Neural crest cell (in vitro differentiated cells): ENCODE data around the gene KNDC1. TPM values are rescaled to one million over a fixed set of nuclear protein-coding genes. Genes with fewer than 3 reads are reported as not detected.

Experiments
- DNase-seq: peaks from one replicate; pipeline ENCODE4 v3.0.0; 2021; ENCODE audit warnings: low read depth, mixed read lengths, low spot score
- H3K27ac Mint-ChIP-seq: one replicate; pipeline ENCODE4 v1.8.0; 2021; ENCODE audit warnings: mild to moderate bottlenecking, mixed read lengths; ENCODE audit not compliant: unreplicated experiment
- H3K27me3 Mint-ChIP-seq: 2 replicates; pipeline ENCODE4 v1.8.0; 2021; ENCODE audit warnings: low read depth, mild to moderate bottlenecking, mixed read lengths
- H3K36me3 Mint-ChIP-seq: 2 replicates; pipeline ENCODE4 v1.8.0; 2021; ENCODE audit warnings: low read depth, mild to moderate bottlenecking, mixed read lengths
- H3K4me1 Mint-ChIP-seq: 2 replicates; pipeline ENCODE4 v1.8.0; 2021; ENCODE audit warnings: mixed read lengths
- H3K4me3 Mint-ChIP-seq: one replicate; pipeline ENCODE4 v1.8.0; 2021; ENCODE audit warnings: mild to moderate bottlenecking, mixed read lengths
- H3K9me3 Mint-ChIP-seq: 2 replicates; pipeline ENCODE4 v1.8.0; 2021; ENCODE audit warnings: mixed read lengths
- total RNA-seq: library from RNA; stranded (reverse); gene quantifications from 2 replicates; pipeline ENCODE4 v1.2.1, GENCODE V29; 2021
- TF ChIP-seq, protein P1 (sequence below): fragments of 200-600 bp; sonication (generic); conservative IDR thresholded peaks from 2 replicates; pipeline ENCODE4 v1.5.0; 2021; ENCODE audit warnings: antibody characterized with exemption, mild to moderate bottlenecking

The KNDC1 gene
- total RNA-seq, 1 donor from 2014 or later = 5.5 TPM

DNA sequence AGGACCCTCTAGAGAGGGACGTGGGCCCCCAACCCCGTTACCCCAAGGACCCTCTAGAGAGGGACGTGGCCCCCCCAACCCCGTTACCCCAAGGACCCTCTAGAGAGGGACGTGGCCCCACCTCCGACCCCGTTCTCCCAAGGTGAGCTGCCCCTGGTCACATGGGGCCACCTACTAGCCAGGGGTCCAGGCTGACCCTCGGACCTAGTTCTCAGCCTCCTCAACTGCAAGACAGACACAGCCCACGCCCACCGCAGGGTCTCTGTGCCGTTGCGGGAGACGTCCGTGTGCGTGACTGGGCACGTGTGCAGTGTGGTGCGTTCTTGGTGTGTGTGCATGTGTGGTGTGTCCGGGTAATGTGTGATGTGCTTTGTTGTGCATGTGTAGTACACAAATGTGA is 48.4 kb downstream of the KNDC1 start:
- TF ChIP-seq, protein P1, sequence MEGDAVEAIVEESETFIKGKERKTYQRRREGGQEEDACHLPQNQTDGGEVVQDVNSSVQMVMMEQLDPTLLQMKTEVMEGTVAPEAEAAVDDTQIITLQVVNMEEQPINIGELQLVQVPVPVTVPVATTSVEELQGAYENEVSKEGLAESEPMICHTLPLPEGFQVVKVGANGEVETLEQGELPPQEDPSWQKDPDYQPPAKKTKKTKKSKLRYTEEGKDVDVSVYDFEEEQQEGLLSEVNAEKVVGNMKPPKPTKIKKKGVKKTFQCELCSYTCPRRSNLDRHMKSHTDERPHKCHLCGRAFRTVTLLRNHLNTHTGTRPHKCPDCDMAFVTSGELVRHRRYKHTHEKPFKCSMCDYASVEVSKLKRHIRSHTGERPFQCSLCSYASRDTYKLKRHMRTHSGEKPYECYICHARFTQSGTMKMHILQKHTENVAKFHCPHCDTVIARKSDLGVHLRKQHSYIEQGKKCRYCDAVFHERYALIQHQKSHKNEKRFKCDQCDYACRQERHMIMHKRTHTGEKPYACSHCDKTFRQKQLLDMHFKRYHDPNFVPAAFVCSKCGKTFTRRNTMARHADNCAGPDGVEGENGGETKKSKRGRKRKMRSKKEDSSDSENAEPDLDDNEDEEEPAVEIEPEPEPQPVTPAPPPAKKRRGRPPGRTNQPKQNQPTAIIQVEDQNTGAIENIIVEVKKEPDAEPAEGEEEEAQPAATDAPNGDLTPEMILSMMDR = no peak
- no peaks in the 10 kb centered on the region for H3K4me1 Mint-ChIP-seq
- no peak overlapping the region for H3K4me3 Mint-ChIP-seq
- DNase-seq = no peak
- H3K36me3 Mint-ChIP-seq = no peaks in the 10 kb centered on the region
- no peaks in the 10 kb centered on the region for H3K9me3 Mint-ChIP-seq
- no peak overlapping the region for H3K27ac Mint-ChIP-seq
- H3K27me3 Mint-ChIP-seq = no peaks in the 10 kb centered on the region

DNA sequence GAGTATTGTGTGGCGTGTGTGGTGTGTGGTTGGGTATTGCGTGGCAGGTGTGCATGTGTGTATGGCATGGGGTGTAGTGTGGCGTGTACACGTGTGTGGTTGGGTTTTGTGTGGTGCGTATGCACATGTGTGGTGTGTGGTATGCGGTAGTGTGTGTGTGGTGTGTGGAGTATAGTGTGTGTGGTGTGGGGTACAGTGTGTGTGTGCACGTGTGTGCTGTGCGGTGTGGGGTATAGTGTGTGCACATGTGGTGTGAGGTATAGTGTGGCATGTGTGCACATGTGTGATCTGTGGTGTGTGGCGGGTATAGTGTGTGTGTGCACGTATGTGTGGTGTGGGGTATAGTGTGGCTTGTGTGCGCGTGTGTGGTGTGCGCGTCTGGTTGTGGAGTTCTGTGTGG is 49.1 kb downstream of the KNDC1 start:
- Mint-ChIP-seq H3K4me3 (no peak overlapping the region), H3K4me1 (no peaks in the 10 kb centered on the region), H3K9me3 (no peaks in the 10 kb centered on the region), H3K27me3 (no peaks in the 10 kb centered on the region), H3K27ac (no peak overlapping the region), H3K36me3 (no peaks in the 10 kb centered on the region)
- DNase-seq = no peak
- TF ChIP-seq, protein P1 = no peak

DNA sequence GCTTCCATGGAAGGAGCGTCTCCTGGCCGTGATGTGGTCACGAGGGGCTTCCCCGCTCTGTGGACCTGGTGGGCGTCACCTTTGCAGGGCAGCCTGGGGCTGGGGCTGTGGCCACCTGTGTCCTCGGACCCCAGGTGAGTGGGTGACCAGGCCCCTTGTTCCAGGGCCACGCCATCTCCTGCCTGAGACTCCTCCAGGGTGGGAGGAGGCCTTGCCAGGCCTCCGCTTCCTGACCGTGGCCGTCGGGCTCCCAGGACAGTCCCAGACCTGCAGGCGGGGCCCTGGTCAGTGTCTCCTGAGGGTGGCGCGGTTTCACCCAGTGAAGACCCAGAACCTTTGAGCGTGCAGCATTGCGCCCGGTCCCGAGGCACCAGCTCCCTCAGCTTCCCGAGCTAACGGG is 49.6 kb downstream of the KNDC1 start:
- Mint-ChIP-seq H3K36me3 (no peaks in the 10 kb centered on the region), H3K9me3 (no peaks in the 10 kb centered on the region), H3K27ac (no peak overlapping the region), H3K4me1 (no peaks in the 10 kb centered on the region), H3K27me3 (no peaks in the 10 kb centered on the region), H3K4me3 (no peak overlapping the region)
- TF ChIP-seq, protein P1 = no peak
- no peak for DNase-seq

DNA sequence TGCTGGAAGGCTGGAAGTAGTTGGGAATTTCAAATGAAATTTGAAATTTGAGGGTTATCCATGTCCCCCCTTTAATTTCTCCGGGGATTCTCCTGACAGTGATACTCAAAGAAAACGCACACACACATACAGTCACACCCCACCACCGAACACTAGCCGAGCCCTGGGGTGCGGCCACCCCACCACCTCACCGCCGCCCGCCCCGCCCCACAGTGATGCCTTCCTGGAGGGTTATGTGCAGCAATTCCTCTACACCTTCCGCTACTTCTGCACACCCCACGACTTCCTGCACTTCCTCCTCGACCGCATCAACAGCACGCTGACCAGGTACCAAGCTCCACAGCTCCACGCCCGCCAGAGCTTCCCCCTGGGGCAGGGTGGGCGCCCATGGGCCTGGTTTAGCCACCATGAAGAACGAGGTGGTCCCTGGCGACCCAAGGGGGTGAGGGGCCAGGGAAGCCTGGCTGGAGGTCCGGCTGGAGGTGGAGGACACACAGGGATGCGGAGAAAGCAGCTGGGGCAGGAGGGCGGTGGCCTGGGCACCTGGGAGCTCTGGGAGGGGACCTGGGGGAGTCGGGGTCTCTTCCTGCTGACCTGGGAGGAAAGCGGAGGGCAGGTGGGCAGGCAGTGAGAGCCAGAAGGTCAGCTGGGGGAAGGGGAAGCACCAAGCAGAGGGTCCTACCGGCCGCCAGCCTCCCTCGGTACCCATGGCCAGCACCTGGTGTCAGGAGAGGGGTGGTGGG is 50.5 kb downstream of the KNDC1 start:
- Mint-ChIP-seq H3K36me3 (no peaks in the 10 kb centered on the region), H3K9me3 (no peaks in the 10 kb centered on the region), H3K27ac (no peak overlapping the region), H3K27me3 (no peaks in the 10 kb centered on the region), H3K4me1 (no peaks in the 10 kb centered on the region), H3K4me3 (no peak overlapping the region)
- TF ChIP-seq, protein P1 = no peak
- no peak for DNase-seq

DNA sequence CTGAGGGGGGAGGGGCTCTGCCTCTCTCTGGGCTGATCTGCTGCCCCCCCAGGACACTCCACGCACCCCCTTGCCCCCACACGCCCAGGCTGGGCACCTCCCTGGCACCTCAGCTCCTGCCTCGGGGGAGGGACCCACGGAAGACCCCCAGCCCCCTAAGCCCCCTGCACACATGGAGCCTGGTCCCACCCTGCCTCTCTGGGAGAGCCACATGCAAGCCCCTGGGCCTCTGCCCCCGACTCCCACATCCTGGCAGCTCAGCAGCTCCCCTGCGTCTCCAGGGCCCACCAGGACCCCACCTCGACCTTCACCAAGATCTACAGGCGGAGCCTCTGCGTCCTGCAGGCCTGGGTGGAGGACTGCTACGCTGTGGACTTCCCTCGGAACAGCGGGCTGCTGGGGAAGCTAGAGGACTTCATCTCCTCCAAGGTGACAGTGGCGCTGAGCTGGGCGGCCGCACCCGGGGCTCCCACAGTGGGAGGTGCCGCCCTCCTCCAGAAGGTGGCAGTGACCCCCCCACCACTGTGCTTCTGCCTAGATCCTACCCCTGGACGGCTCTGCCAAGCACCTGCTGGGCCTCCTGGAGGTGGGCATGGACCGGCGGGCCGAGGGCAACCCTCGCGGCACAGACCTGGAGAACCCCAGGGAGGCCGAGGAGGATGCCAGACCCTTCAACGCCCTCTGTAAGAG is 51.3 kb downstream of the KNDC1 start:
- TF ChIP-seq, protein P1 = no peak
- no peak overlapping the region for H3K27ac Mint-ChIP-seq
- DNase-seq = no peak
- no peaks in the 10 kb centered on the region for H3K36me3 Mint-ChIP-seq
- peaks cover 4% of the 10 kb centered on the region for H3K27me3 Mint-ChIP-seq
- no peaks in the 10 kb centered on the region for H3K4me1 Mint-ChIP-seq
- H3K9me3 Mint-ChIP-seq = no peaks in the 10 kb centered on the region
- H3K4me3 Mint-ChIP-seq = no peak overlapping the region
